LNCaP clone FGC (cell line): Measurements from ENCODE around the gene THRB.

Experiments
- DNase-seq: peaks from one replicate; pipeline ENCODE4 v3.0.0-alpha.2; 2011; ENCODE audit warnings: low read depth
- H3K4me3 ChIP-seq: 2 replicates; pipeline ENCODE4 v1.5.1; 2011; ENCODE audit warnings: mild to moderate bottlenecking, low read depth, low read length, control low read depth
- CTCF ChIP-seq: IDR thresholded peaks from 2 replicates; pipeline ENCODE4 v1.5.1; 2012; ENCODE audit warnings: mild to moderate bottlenecking; ENCODE audit not compliant: control insufficient read depth, insufficient read depth; ENCODE audit errors: extremely low read depth

The THRB gene

GRCh38 chr3:24072193-24072592 lies 422.5 kb downstream of the THRB start:
- no peak for DNase-seq
- TF ChIP-seq CTCF: no peak
- H3K4me3 ChIP-seq: no peak overlapping the region

- no peak overlapping the region for H3K4me3 ChIP-seq
- TF ChIP-seq CTCF: peak; percentile 60
- DNase-seq: peak; percentile 64
Measured at GRCh38 chr3:24069045-24069444, 425.6 kb downstream of the THRB start.

GRCh38 chr3:24067483-24067882 lies 427.2 kb downstream of the THRB start:
- H3K4me3 ChIP-seq: no peak overlapping the region
- TF ChIP-seq CTCF: no peak
- no peak for DNase-seq
